Measurements from ENCODE around the gene MVB12A.

GRCh38 chr19:17471410-17472125, 51.7 kb downstream of the MVB12A start:
- TF ChIP-seq YY1 (IDR thresholded peaks at IDR 0.05; ENCODE audit: insufficient read depth, insufficient read length), result no peak
- no peak for TF ChIP-seq SUZ12 (IDR thresholded peaks at IDR 0.05; ENCODE audit: extremely low read depth, insufficient read depth, insufficient read length)
- TF ChIP-seq ZNF274 (IDR thresholded peaks at IDR 0.05; ENCODE audit: low read depth, low read length), result no peak

Measured in NT2/D1 (cell line).